H1 (cell line): ENCODE measurements around the gene STAMBPL1. TPM values are rescaled to one million over a fixed set of nuclear protein-coding genes. Genes with fewer than 3 reads are reported as not detected.

Experiments
- CTCF ChIA-PET: fragments of 300-600 bp; sonication (Branson Sonifier 250); formaldehyde crosslinking; loops from one replicate; lab custom pipeline; 2021; ENCODE audit not compliant: partially characterized antibody; lab: Charles Lee
- POLR2A ChIA-PET: fragments of 300-600 bp; sonication (Branson Sonifier 250); formaldehyde crosslinking; loops from one replicate; lab custom pipeline; 2021; ENCODE audit warnings: inconsistent platforms; ENCODE audit not compliant: partially characterized antibody; lab: Charles Lee
- DNase-seq, 2 experiments: peaks; one replicate each; pipeline versions ENCODE4 v3.0.0 to v3.0.0-alpha.2; 2010 to 2022; ENCODE audit warnings: low spot score in 2 of 2, low read depth in 1 of 2, mixed read lengths in 1 of 2
- FAIRE-seq: peaks from 2 replicates; lab custom pipeline; 2011; peaks lifted over from hg19 to GRCh38; lab: Jason Lieb, UNC
- H2AFZ ChIP-seq: 2 replicates; pipeline ENCODE4 v1.8.1; 2012; ENCODE audit warnings: low read length, inconsistent platforms
- H2AK5ac ChIP-seq: 2 replicates; pipeline ENCODE4 v1.6.1; 2013; ENCODE audit warnings: low read depth, low read length
- H2BK120ac ChIP-seq: replicated peaks from 2 replicates; pipeline ENCODE3; 2013; ENCODE audit warnings: low read depth, low read length, inconsistent platforms
- H2BK12ac ChIP-seq: 2 replicates; pipeline ENCODE4 v1.6.1; 2013; ENCODE audit warnings: low read depth, low read length
- H2BK15ac ChIP-seq: 2 replicates; pipeline ENCODE4 v1.6.1; 2013; ENCODE audit warnings: low read length
- H2BK20ac ChIP-seq: 2 replicates; pipeline ENCODE4 v1.6.1; 2013; ENCODE audit warnings: low read length
- H2BK5ac ChIP-seq: 2 replicates; pipeline ENCODE4 v1.6.1; 2013; ENCODE audit warnings: low read depth, low read length
- H3K14ac ChIP-seq: 2 replicates; pipeline ENCODE4 v1.6.1; 2013; ENCODE audit warnings: inconsistent platforms; ENCODE audit not compliant: insufficient read length
- H3K18ac ChIP-seq: 2 replicates; pipeline ENCODE4 v1.6.1; 2013; ENCODE audit warnings: low read length; ENCODE audit errors: extremely low read depth
- H3K23ac ChIP-seq: 2 replicates; pipeline ENCODE4 v1.6.1; 2013; ENCODE audit warnings: inconsistent platforms; ENCODE audit not compliant: insufficient read length
- H3K23me2 ChIP-seq: 2 replicates; pipeline ENCODE4 v1.6.1; 2013; ENCODE audit warnings: low read depth, low read length
- H3K27ac ChIP-seq: 2 replicates; pipeline ENCODE4 v1.6.1; 2011; ENCODE audit warnings: low read depth, low read length, inconsistent platforms
- H3K27me3 ChIP-seq, 4 experiments: replicated peaks in 1 of 4; 1 replicate in 1 of 4; 2 replicates in 3 of 4; pipeline versions ENCODE4 v1.6.1 to v1.8.1; 2011 to 2013; ENCODE audit warnings: low read length in 3 of 4, mild to moderate bottlenecking in 3 of 4, inconsistent platforms in 2 of 4, mixed read lengths in 2 of 4, moderate library complexity in 1 of 4; ENCODE audit not compliant: control insufficient read depth in 3 of 4, insufficient read depth in 3 of 4; ENCODE audit errors: extremely low read depth in 1 of 4
- H3K36me3 ChIP-seq, 4 experiments: 2 replicates each; pipeline versions ENCODE4 v1.6.1 to v1.8.1; 2011 to 2013; ENCODE audit warnings: mild to moderate bottlenecking in 4 of 4, low read length in 3 of 4, moderate library complexity in 2 of 4, control low read depth in 1 of 4, inconsistent platforms in 1 of 4; ENCODE audit not compliant: insufficient read depth in 4 of 4, control insufficient read depth in 2 of 4
- H3K4ac ChIP-seq: replicated peaks from 2 replicates; pipeline ENCODE3; 2013; ENCODE audit warnings: low read length, low read depth, mixed read lengths, inconsistent platforms; ENCODE audit not compliant: insufficient read length
- H3K4me1 ChIP-seq, 4 experiments: replicated peaks in 1 of 4; 1 replicate in 1 of 4; 2 replicates in 3 of 4; pipeline versions ENCODE4 v1.6.1 to v1.8.1; 2011 to 2013; ENCODE audit warnings: low read length in 3 of 4, inconsistent platforms in 2 of 4, mixed read lengths in 1 of 4; ENCODE audit not compliant: insufficient read depth in 4 of 4, control insufficient read depth in 3 of 4
- H3K4me2 ChIP-seq, 2 experiments: 2 replicates each; pipeline versions ENCODE4 v1.6.1 to v1.8.1; 2011 to 2013; ENCODE audit warnings: low read depth in 2 of 2, low read length in 2 of 2, control low read depth in 1 of 2, inconsistent platforms in 1 of 2, mild to moderate bottlenecking in 1 of 2; ENCODE audit not compliant: insufficient read depth in 1 of 2
- H3K4me3 ChIP-seq, 4 experiments: fragments of 200-600, 300-600 bp in 1 of 4; sonication (generic), shearing (Covaris generic), sonication (Bioruptor Twin) in 1 of 4; 2 replicates each; pipeline versions ENCODE4 v1.5.1 to v1.8.1; 2011 to 2016; ENCODE audit warnings: low read length in 4 of 4, low read depth in 3 of 4, control low read depth in 2 of 4, inconsistent platforms in 2 of 4, mild to moderate bottlenecking in 2 of 4, mixed read lengths in 1 of 4, moderate library complexity in 1 of 4; ENCODE audit not compliant: insufficient read depth in 2 of 4; ENCODE audit errors: extremely low read depth in 1 of 4
- H3K56ac ChIP-seq: replicated peaks from 2 replicates; pipeline ENCODE3; 2013; ENCODE audit warnings: low read depth, mild to moderate bottlenecking, mixed read lengths, low read length, inconsistent platforms; ENCODE audit not compliant: insufficient read length
- H3K79me1 ChIP-seq: 2 replicates; pipeline ENCODE4 v1.6.1; 2013; ENCODE audit warnings: low read depth, low read length, control low read depth
- H3K79me2 ChIP-seq, 2 experiments: 2 replicates each; pipeline versions ENCODE4 v1.6.1 to v1.8.1; 2012 to 2013; ENCODE audit warnings: low read length in 2 of 2, mild to moderate bottlenecking in 2 of 2, inconsistent platforms in 1 of 2; ENCODE audit not compliant: insufficient read depth in 2 of 2, control insufficient read depth in 1 of 2
- H3K9ac ChIP-seq, 4 experiments: replicated peaks in 1 of 4; 1 replicate in 1 of 4; 2 replicates in 3 of 4; pipeline versions ENCODE4 v1.6.1 to v1.8.1; 2011 to 2013; ENCODE audit warnings: low read depth in 3 of 4, low read length in 3 of 4, control low read depth in 2 of 4, mild to moderate bottlenecking in 2 of 4, moderate library complexity in 2 of 4, inconsistent platforms in 1 of 4; ENCODE audit errors: extremely low read depth in 1 of 4
- H3K9me3 ChIP-seq, 2 experiments: 2 replicates each; pipeline versions ENCODE4 v1.6.1 to v1.8.1; 2012 to 2013; ENCODE audit warnings: mild to moderate bottlenecking in 2 of 2, moderate library complexity in 2 of 2, control low read depth in 1 of 2, inconsistent platforms in 1 of 2, low read depth in 1 of 2, low read length in 1 of 2, mixed read lengths in 1 of 2; ENCODE audit not compliant: insufficient read depth in 2 of 2
- H4K20me1 ChIP-seq, 2 experiments: replicated peaks in 1 of 2; 2 replicates each; pipeline versions ENCODE3 to v1.8.1; 2011 to 2013; ENCODE audit warnings: inconsistent platforms in 2 of 2, low read length in 2 of 2, mild to moderate bottlenecking in 1 of 2; ENCODE audit not compliant: insufficient read depth in 2 of 2, control insufficient read depth in 1 of 2
- H4K5ac ChIP-seq: 2 replicates; pipeline ENCODE4 v1.6.1; 2013; ENCODE audit warnings: low read length, low read depth, mixed read lengths, inconsistent platforms; ENCODE audit not compliant: insufficient read length
- H4K8ac ChIP-seq: 2 replicates; pipeline ENCODE4 v1.8.0; 2013; ENCODE audit warnings: mild to moderate bottlenecking, moderate library complexity, low read length, inconsistent platforms; ENCODE audit not compliant: insufficient read depth; ENCODE audit errors: extremely low read depth
- H4K91ac ChIP-seq: replicated peaks from 2 replicates; pipeline ENCODE3; 2013; ENCODE audit warnings: low read length, mixed read lengths, inconsistent platforms; ENCODE audit not compliant: insufficient read length
- ATF3 ChIP-seq: IDR thresholded peaks from 2 replicates; pipeline ENCODE4 v1.6.1; 2011; ENCODE audit warnings: low read depth, mild to moderate bottlenecking, low read length; ENCODE audit not compliant: insufficient read depth
- FOSL1 ChIP-seq: IDR thresholded peaks from 2 replicates; pipeline ENCODE4 v1.6.1; 2011; ENCODE audit warnings: mild to moderate bottlenecking, low read depth, low read length, moderate library complexity; ENCODE audit not compliant: insufficient read depth
- HDAC6 ChIP-seq: IDR thresholded peaks from one replicate; pipeline ENCODE4 v1.7.1; 2012; ENCODE audit warnings: low read depth, mild to moderate bottlenecking, inconsistent platforms, low read length, moderate library complexity
- KDM4A ChIP-seq: IDR thresholded peaks from one replicate; pipeline ENCODE4 v1.7.1; 2012; ENCODE audit warnings: low read depth, mild to moderate bottlenecking, moderate library complexity, low read length, inconsistent platforms; ENCODE audit not compliant: severe bottlenecking
- KDM5A ChIP-seq: fragments of 200-600 bp; IDR thresholded peaks from 2 replicates; pipeline ENCODE4 v1.7.1; 2012; ENCODE audit warnings: mild to moderate bottlenecking, low read length, inconsistent platforms, mixed read lengths
- PHF8 ChIP-seq: fragments of 200-600 bp; sonication (generic); conservative IDR thresholded peaks from 2 replicates; pipeline ENCODE4 v1.7.1; 2012; ENCODE audit warnings: low read depth, mild to moderate bottlenecking, inconsistent platforms, low read length, moderate library complexity
- POLR2AphosphoS5 ChIP-seq: IDR thresholded peaks from 2 replicates; pipeline ENCODE4 v1.6.1; 2011; ENCODE audit warnings: low read depth, low read length
- POU5F1 ChIP-seq: IDR thresholded peaks from 2 replicates; pipeline ENCODE4 v1.6.1; 2011; ENCODE audit warnings: low read depth, mild to moderate bottlenecking, low read length, moderate library complexity
- SAP30 ChIP-seq: fragments of 300-600 bp; sonication (generic); IDR thresholded peaks from 2 replicates; pipeline ENCODE4 v1.7.1; 2012; ENCODE audit warnings: low read length, moderate library complexity, mild to moderate bottlenecking, inconsistent platforms; ENCODE audit not compliant: insufficient read depth, insufficient replicate concordance
- SP1 ChIP-seq: IDR thresholded peaks from 2 replicates; pipeline ENCODE4 v1.6.1; 2011; ENCODE audit warnings: low read depth, low read length
- SRF ChIP-seq: IDR thresholded peaks from 2 replicates; pipeline ENCODE4 v1.6.1; 2011; ENCODE audit warnings: mild to moderate bottlenecking, low read depth, low read length, moderate library complexity
- SUZ12 ChIP-seq: fragments of 200-600 bp; sonication (generic); IDR thresholded peaks from 2 replicates; pipeline ENCODE4 v1.6.1; 2012; ENCODE audit warnings: mild to moderate bottlenecking, inconsistent platforms, low read length, moderate library complexity, mixed read lengths
- YY1 ChIP-seq: IDR thresholded peaks from 2 replicates; pipeline ENCODE4 v1.6.1; 2011; ENCODE audit warnings: low read depth, mild to moderate bottlenecking, low read length
- WGBS, 2 experiments: shearing (Covaris generic) in 1 of 2; methylation state at CpG; one replicate each; pipeline versions ENCODE4 v1.1.6 to v1.1.7; 2013 to 2015; ENCODE audit warnings: low lambda C conversion rate in 2 of 2, mixed read lengths in 2 of 2, inconsistent platforms in 1 of 2, low coverage in 1 of 2, missing lambda C conversion rate in 1 of 2; ENCODE audit not compliant: insufficient replicate concordance in 2 of 2, insufficient coverage in 1 of 2, insufficient read length in 1 of 2; ENCODE audit errors: extremely low coverage in 1 of 2, missing lambda C conversion rate in 1 of 2; 5-methylcytosine and 5-hydroxymethylcytosine counted together
- polyA plus RNA-seq, 7 experiments: library from polyadenylated mRNA; depleted of rRNA in 3 of 7; stranded (reverse) in 5 of 7; unstranded in 2 of 7; fragments of >200 nt in 5 of 7; fragments of 200-250 nt in 2 of 7; gene quantifications; 1 replicate in 5 of 7; 2 replicates in 1 of 7; 4 replicates in 1 of 7; pipeline versions ENCODE4 v1.2.1 to v1.2.3, GENCODE V29; 2011 to 2013; ENCODE audit warnings: missing spikeins in 2 of 7, mixed read lengths in 2 of 7
- total RNA-seq: library from RNA; stranded (reverse); fragmentation: NEBNext Ultra II Directional; extraction: Animal tissue kit (Norgen Biotek cat#: 25700); gene quantifications from 2 replicates; pipeline ENCODE4 v1.2.1, GENCODE V29; 2021
- TF ChIP-seq, protein P1 (sequence below): IDR thresholded peaks from 2 replicates; pipeline ENCODE4 v1.6.1; 2012; ENCODE audit warnings: inconsistent platforms

The STAMBPL1 gene
- total and polyA plus RNA-seq, 2 of the 8 experiments (the other 6 are each of a cell fraction or from before 2014, with no cell fraction given): 5.5 TPM

DNA sequence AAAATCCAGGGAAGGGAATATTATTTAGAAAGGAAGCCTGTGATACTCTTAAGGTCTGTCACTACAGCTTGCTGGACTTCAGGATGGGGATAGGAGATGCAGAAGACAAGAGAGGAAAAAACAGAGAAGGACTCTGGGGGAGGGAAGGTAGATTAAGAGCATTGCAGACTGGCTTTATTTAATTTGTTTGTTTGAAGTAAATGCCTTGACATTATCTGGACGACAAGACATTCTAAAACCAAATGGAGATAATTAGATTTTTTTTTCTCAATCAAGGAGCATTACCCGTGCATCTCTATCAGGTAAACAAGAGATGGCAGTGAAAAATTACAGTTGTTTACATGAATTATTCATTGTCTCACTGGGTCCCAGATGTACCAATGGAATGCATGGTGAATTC is 48.2 kb downstream of the STAMBPL1 start:
- CTCF ChIA-PET: interaction anchor here (0.7 to 9.1 kb wide), 4 partner anchors 59 to 158 kb away, joined by 3 to 279 read pairs (median 4); no protein-coding TSS in a partner anchor
- H4K91ac ChIP-seq: no peak overlapping the region
- H3K56ac ChIP-seq: no peak overlapping the region
- POLR2A ChIA-PET: no interaction called here
- no peaks in the 10 kb centered on the region for H3K23me2 ChIP-seq
- H3K27ac ChIP-seq: no peak overlapping the region
- FAIRE-seq (no peak), DNase-seq (no peak)
- H4K8ac ChIP-seq: no peak overlapping the region
- no peak overlapping the region for H3K14ac ChIP-seq
- H3K18ac ChIP-seq: no peak overlapping the region
- H3K9me3 ChIP-seq: no peaks in the 10 kb centered on the region
- no peaks in the 10 kb centered on the region for H3K79me2 ChIP-seq
- no peak overlapping the region for H2BK15ac ChIP-seq
- H2BK5ac ChIP-seq: no peak overlapping the region
- peaks cover 0 to 3% (median 0%) of the 10 kb centered on the region in 4 experiments; a peak in 1 of 7 replicates for H3K4me1 ChIP-seq
- no peak overlapping the region for H4K5ac ChIP-seq
- H3K79me1 ChIP-seq: no peaks in the 10 kb centered on the region
- no peak overlapping the region for H3K4me3 ChIP-seq
- H2BK120ac ChIP-seq: no peak overlapping the region
- no peaks in the 10 kb centered on the region for H4K20me1 ChIP-seq
- H3K27me3 ChIP-seq: no peaks in the 10 kb centered on the region
- no peak overlapping the region for H3K23ac ChIP-seq
- H2AFZ ChIP-seq: no peak overlapping the region
- H3K4me2 ChIP-seq: no peak overlapping the region
- no peak overlapping the region for H3K9ac ChIP-seq
- no peaks in the 10 kb centered on the region for H3K36me3 ChIP-seq
- no peak overlapping the region for H2AK5ac ChIP-seq
- H3K4ac ChIP-seq: no peak overlapping the region
- H2BK12ac ChIP-seq: no peak overlapping the region
- no peak overlapping the region for H2BK20ac ChIP-seq
- 80% methylated on average over 2 of the region's 2 CpGs; no CpG with 5 or more reads in 1 of the 2 experiments for WGBS, 2 experiments
- TF ChIP-seq SAP30 (no peak), FOSL1 (no peak), YY1 (no peak), SP1 (no peak), HDAC6 (no peak), POU5F1 (no peak), POLR2AphosphoS5 (no peak), SRF (no peak), ATF3 (no peak), KDM5A (no peak), PHF8 (no peak), SUZ12 (no peak), KDM4A (no peak)
- TF ChIP-seq, protein P1, sequence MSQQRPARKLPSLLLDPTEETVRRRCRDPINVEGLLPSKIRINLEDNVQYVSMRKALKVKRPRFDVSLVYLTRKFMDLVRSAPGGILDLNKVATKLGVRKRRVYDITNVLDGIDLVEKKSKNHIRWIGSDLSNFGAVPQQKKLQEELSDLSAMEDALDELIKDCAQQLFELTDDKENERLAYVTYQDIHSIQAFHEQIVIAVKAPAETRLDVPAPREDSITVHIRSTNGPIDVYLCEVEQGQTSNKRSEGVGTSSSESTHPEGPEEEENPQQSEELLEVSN: no peak
